OCI-LY3 (cell line): ENCODE results near the gene SGSM1.

Source experiments
- H2AFZ ChIP-seq: fragments of 200-600, 300-600 bp; shearing (Covaris generic); 2 replicates; pipeline ENCODE4 v1.6.0; 2014; ENCODE audit warnings: antibody characterized with exemption, low read depth, low read length
- H3K27ac ChIP-seq: fragments of 200-600, 300-600 bp; sonication (generic); 2 replicates; pipeline ENCODE4 v1.5.1; 2014; ENCODE audit warnings: mild to moderate bottlenecking, low read length, moderate library complexity, mixed read lengths
- H3K27me3 ChIP-seq: fragments of 200-600, 300-600 bp; sonication (generic); 2 replicates; pipeline ENCODE4 v1.6.1; 2014; ENCODE audit warnings: low read depth, low read length, mixed read lengths
- H3K36me3 ChIP-seq: fragments of 200-600, 300-600 bp; sonication (generic); replicated peaks from 2 replicates; pipeline ENCODE3; 2014; ENCODE audit warnings: low read depth, low read length, mixed read lengths
- H3K4me1 ChIP-seq: fragments of 300-600, 200-600 bp; sonication (generic); 2 replicates; pipeline ENCODE4 v1.6.1; 2014; ENCODE audit warnings: low read length, mixed read lengths
- H3K4me2 ChIP-seq: fragments of 200-600, 300-600 bp; sonication (generic); 2 replicates; pipeline ENCODE4 v1.6.1; 2014; ENCODE audit warnings: low read length, mixed read lengths
- H3K4me3 ChIP-seq: fragments of 300-600, 200-600 bp; sonication (generic); 2 replicates; pipeline ENCODE4 v1.5.1; 2014; ENCODE audit warnings: antibody characterized with exemption, mild to moderate bottlenecking, low read length, moderate library complexity
- H3K79me2 ChIP-seq: fragments of 300-600, 200-600 bp; shearing (Covaris generic); 2 replicates; pipeline ENCODE4 v1.6.1; 2014; ENCODE audit warnings: mild to moderate bottlenecking, low read length, mixed read lengths
- H3K9ac ChIP-seq: fragments of 300-600, 200-600 bp; shearing (Covaris generic); 2 replicates; pipeline ENCODE4 v1.6.0; 2014; ENCODE audit warnings: mild to moderate bottlenecking, low read length, moderate library complexity
- H3K9me3 ChIP-seq: fragments of 200-600, 300-600 bp; shearing (Covaris generic); 2 replicates; pipeline ENCODE4 v1.6.1; 2014; ENCODE audit warnings: low read length, mixed read lengths; ENCODE audit not compliant: insufficient read depth
- H4K20me1 ChIP-seq: fragments of 200-600, 300-600 bp; sonication (generic); 2 replicates; pipeline ENCODE4 v1.6.1; 2016; ENCODE audit warnings: low read length, mixed read lengths; ENCODE audit not compliant: insufficient read depth
- EZH2phosphoT487 ChIP-seq: fragments of 200-600 bp; shearing (Covaris generic); IDR thresholded peaks from 2 replicates; pipeline ENCODE4 v1.6.1; 2018; ENCODE audit warnings: antibody characterized with exemption, mixed run types, low read depth
- TF ChIP-seq, protein P1 (sequence below): fragments of 200-600, 300-600 bp; sonication (generic); IDR thresholded peaks from 2 replicates; pipeline ENCODE4 v1.5.1; 2014; ENCODE audit warnings: antibody characterized with exemption, low read length, low read depth

SGSM1 gene

GRCh38 chr22:24878969-24879368, 73.0 kb downstream of the SGSM1 start:
- no peaks in the 10 kb centered on the region for H3K36me3 ChIP-seq
- H3K4me1 ChIP-seq: no peaks in the 10 kb centered on the region
- H3K4me2 ChIP-seq: no peak overlapping the region
- H2AFZ ChIP-seq: no peak overlapping the region
- H3K79me2 ChIP-seq: no peaks in the 10 kb centered on the region
- TF ChIP-seq, protein P1, sequence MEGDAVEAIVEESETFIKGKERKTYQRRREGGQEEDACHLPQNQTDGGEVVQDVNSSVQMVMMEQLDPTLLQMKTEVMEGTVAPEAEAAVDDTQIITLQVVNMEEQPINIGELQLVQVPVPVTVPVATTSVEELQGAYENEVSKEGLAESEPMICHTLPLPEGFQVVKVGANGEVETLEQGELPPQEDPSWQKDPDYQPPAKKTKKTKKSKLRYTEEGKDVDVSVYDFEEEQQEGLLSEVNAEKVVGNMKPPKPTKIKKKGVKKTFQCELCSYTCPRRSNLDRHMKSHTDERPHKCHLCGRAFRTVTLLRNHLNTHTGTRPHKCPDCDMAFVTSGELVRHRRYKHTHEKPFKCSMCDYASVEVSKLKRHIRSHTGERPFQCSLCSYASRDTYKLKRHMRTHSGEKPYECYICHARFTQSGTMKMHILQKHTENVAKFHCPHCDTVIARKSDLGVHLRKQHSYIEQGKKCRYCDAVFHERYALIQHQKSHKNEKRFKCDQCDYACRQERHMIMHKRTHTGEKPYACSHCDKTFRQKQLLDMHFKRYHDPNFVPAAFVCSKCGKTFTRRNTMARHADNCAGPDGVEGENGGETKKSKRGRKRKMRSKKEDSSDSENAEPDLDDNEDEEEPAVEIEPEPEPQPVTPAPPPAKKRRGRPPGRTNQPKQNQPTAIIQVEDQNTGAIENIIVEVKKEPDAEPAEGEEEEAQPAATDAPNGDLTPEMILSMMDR: no peak
- TF ChIP-seq EZH2phosphoT487: no peak
- H3K27me3 ChIP-seq: peaks cover 9% of the 10 kb centered on the region; the same call in 1 of the 2 replicates
- H3K4me3 ChIP-seq: no peak overlapping the region
- no peaks in the 10 kb centered on the region for H3K9me3 ChIP-seq
- H3K9ac ChIP-seq: no peak overlapping the region
- H3K27ac ChIP-seq: no peak overlapping the region
- 0 out of 2 replicates have a peak, but pooled peaks cover 4% of the 10 kb centered on the region for H4K20me1 ChIP-seq

DNA sequence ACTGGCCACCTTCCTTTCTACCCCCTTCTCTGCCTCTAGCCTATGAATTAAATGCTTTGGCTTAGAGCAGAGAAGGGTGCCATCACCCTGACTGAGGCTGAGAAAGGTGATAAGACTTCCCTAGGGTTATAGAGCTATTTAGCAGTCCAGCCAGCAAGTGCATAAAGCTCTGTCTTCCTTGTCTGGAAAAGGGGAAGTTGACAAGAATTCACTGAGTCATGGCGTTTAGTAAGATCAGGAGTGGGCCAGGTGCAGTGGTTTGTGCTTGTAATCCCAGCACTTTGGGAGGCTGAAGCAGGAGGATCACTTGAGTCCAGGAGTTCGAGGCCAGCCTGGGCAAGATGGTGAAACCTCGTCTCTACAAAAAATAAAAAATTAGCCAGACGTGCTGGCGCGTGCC, 77.4 kb downstream of the SGSM1 start:
- no peaks in the 10 kb centered on the region for H3K36me3 ChIP-seq

DNA sequence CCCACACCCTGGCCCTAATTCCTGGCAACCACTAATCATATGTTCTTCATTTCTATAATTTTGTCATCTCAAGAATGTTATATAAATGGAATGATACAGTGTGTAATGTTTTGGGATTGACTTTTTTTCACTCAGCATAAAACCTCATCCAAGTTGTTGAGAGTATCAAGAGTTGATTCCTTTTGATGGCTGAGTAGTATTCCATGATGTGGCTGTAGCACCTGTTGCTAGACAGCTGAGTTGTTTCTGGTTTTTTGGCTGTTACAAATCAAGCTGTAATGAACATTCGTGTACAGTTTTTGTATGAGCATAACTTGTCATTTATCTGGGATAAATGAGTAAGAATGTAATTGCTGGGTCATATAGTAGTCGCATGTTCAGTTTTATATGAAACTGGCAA, 81.2 kb downstream of the SGSM1 start:
- H3K9ac ChIP-seq: no peak overlapping the region
- TF ChIP-seq EZH2phosphoT487: no peak
- TF ChIP-seq, protein P1: no peak

More for the DNA sequence above, 77.4 kb downstream of the SGSM1 start:
- no peaks in the 10 kb centered on the region for H3K9me3 ChIP-seq
- peaks cover 9% of the 10 kb centered on the region; the same call in 1 of the 2 replicates for H3K27me3 ChIP-seq
- no peak overlapping the region for H3K9ac ChIP-seq
- H4K20me1 ChIP-seq: no peaks in the 10 kb centered on the region
- H3K4me2 ChIP-seq: no peak overlapping the region
- no peaks in the 10 kb centered on the region for H3K4me1 ChIP-seq
- no peak overlapping the region for H2AFZ ChIP-seq
- H3K79me2 ChIP-seq: no peaks in the 10 kb centered on the region
- no peak overlapping the region for H3K4me3 ChIP-seq
- no peak overlapping the region for H3K27ac ChIP-seq
- TF ChIP-seq, protein P1: no peak
- TF ChIP-seq EZH2phosphoT487: no peak

DNA sequence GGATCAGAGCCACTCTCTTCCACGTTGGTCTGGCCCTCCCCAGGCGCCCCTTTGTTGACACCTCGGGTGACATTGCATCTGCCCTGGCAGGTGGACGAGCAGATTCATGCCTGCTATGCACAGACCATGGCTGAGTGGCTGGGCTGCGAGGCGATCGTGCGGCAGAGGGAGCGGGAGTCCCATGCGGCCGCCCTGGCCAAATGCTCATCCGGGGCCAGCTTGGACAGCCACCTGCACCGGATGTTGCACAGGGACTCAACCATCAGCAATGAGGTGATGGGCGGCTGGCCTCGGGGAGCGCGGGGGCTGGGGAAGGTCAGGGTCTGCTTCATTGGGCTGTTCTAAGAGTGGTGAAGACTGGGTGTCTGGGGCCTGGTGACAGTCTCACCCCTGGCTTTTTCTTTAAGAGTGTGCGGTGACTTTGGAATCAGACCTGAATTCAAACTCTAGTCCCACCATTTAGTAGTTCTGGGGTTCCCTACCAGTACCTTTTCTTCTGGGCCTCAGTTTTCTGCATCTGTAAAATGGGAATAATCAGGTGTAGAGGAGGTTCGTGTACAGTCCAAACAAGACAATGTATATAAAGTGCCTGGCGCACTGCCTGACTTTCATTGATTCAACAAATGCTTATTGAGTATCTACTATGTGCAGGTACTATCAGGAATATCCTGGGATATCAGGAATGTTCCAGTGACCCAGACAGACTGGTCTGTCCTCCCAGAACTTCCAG, 87.5 kb downstream of the SGSM1 start:
- no peak overlapping the region for H2AFZ ChIP-seq
- H3K4me1 ChIP-seq: no peaks in the 10 kb centered on the region
- H3K4me3 ChIP-seq: no peak overlapping the region
- H4K20me1 ChIP-seq: no peaks in the 10 kb centered on the region
- H3K27ac ChIP-seq: no peak overlapping the region
- no peaks in the 10 kb centered on the region for H3K27me3 ChIP-seq
- H3K9ac ChIP-seq: no peak overlapping the region
- H3K79me2 ChIP-seq: no peaks in the 10 kb centered on the region
- TF ChIP-seq, protein P1: no peak
- TF ChIP-seq EZH2phosphoT487: no peak
- no peak overlapping the region for H3K4me2 ChIP-seq
- H3K9me3 ChIP-seq: no peaks in the 10 kb centered on the region
- H3K36me3 ChIP-seq: no peaks in the 10 kb centered on the region

More for the DNA sequence above, 81.2 kb downstream of the SGSM1 start:
- no peaks in the 10 kb centered on the region for H3K4me1 ChIP-seq
- H3K27ac ChIP-seq: no peak overlapping the region
- no peaks in the 10 kb centered on the region for H3K36me3 ChIP-seq
- no peak overlapping the region for H2AFZ ChIP-seq
- H3K4me3 ChIP-seq: no peak overlapping the region
- H3K27me3 ChIP-seq: no peaks in the 10 kb centered on the region
- H4K20me1 ChIP-seq: no peaks in the 10 kb centered on the region
- H3K79me2 ChIP-seq: no peaks in the 10 kb centered on the region
- no peaks in the 10 kb centered on the region for H3K9me3 ChIP-seq
- H3K4me2 ChIP-seq: no peak overlapping the region
